ENCODE measurements around the gene KCNMA1. TPM values are rescaled to one million over a fixed set of nuclear protein-coding genes. Genes with fewer than 3 reads are reported as not detected.

KCNMA1 gene
- total RNA-seq, 1 experiment from 2014 or later: 31.3 TPM

GRCh38 chr10:77186936-77187335 is 450.7 kb downstream of the KCNMA1 start:
- Histone ChIP-seq H3K4me3 (ENCODE audit: low read length) (no peak overlapping the region), H3K79me2 (ENCODE audit: low read length) (no peaks in the 10 kb centered on the region), H4K20me1 (ENCODE audit: insufficient read depth, low read depth, low read length) (0 out of 2 replicates have a peak, but pooled peaks cover 3% of the 10 kb centered on the region), H2AFZ (ENCODE audit: low read length) (no peak overlapping the region), H3K9me2 (replicated peaks; ENCODE audit: insufficient read depth, low read length) (no peaks in the 10 kb centered on the region), H3K4me2 (ENCODE audit: low read depth, low read length, poor library complexity, severe bottlenecking) (no peak overlapping the region), H3K9ac (ENCODE audit: low read length) (no peak overlapping the region), H3K27ac (ENCODE audit: low read length) (no peak overlapping the region), H3K27me3 (ENCODE audit: low read length) (no peaks in the 10 kb centered on the region), H3K9me3 (ENCODE audit: low read length) (no peaks in the 10 kb centered on the region), H3K36me3 (ENCODE audit: insufficient read depth, low read length) (no peaks in the 10 kb centered on the region), H3K4me1 (ENCODE audit: low read length) (no peaks in the 10 kb centered on the region)
- no peak for DNase-seq

GRCh38 chr10:77185696-77186095 is 451.9 kb downstream of the KCNMA1 start:
- Histone ChIP-seq H3K4me2 (ENCODE audit: low read depth, low read length, poor library complexity, severe bottlenecking) (no peak overlapping the region), H3K79me2 (ENCODE audit: low read length) (no peaks in the 10 kb centered on the region), H3K4me1 (ENCODE audit: low read length) (no peaks in the 10 kb centered on the region), H3K36me3 (ENCODE audit: insufficient read depth, low read length) (no peaks in the 10 kb centered on the region), H4K20me1 (ENCODE audit: insufficient read depth, low read depth, low read length) (0 out of 2 replicates have a peak, but pooled peaks cover 3% of the 10 kb centered on the region), H3K4me3 (ENCODE audit: low read length) (no peak overlapping the region), H3K27ac (ENCODE audit: low read length) (no peak overlapping the region), H3K27me3 (ENCODE audit: low read length) (no peaks in the 10 kb centered on the region), H3K9ac (ENCODE audit: low read length) (no peak overlapping the region), H3K9me2 (replicated peaks; ENCODE audit: insufficient read depth, low read length) (no peaks in the 10 kb centered on the region), H2AFZ (ENCODE audit: low read length) (no peak overlapping the region), H3K9me3 (ENCODE audit: low read length) (no peaks in the 10 kb centered on the region)
- no peak for DNase-seq

GRCh38 chr10:77182803-77183202 is 454.8 kb downstream of the KCNMA1 start:
- no peak overlapping the region for H3K4me2 ChIP-seq (ENCODE audit: low read depth, low read length, poor library complexity, severe bottlenecking)
- no peak overlapping the region for H3K27ac ChIP-seq (ENCODE audit: low read length)
- H3K9me3 ChIP-seq (ENCODE audit: low read length): no peaks in the 10 kb centered on the region

GRCh38 chr10:77180794-77181193 is 456.8 kb downstream of the KCNMA1 start:
- Histone ChIP-seq H3K27ac (ENCODE audit: low read length) (no peak overlapping the region), H2AFZ (ENCODE audit: low read length) (no peak overlapping the region), H3K4me3 (ENCODE audit: low read length) (no peak overlapping the region), H3K4me2 (ENCODE audit: low read depth, low read length, poor library complexity, severe bottlenecking) (no peak overlapping the region), H3K79me2 (ENCODE audit: low read length) (no peaks in the 10 kb centered on the region), H3K9me2 (replicated peaks; ENCODE audit: insufficient read depth, low read length) (no peaks in the 10 kb centered on the region), H3K27me3 (ENCODE audit: low read length) (no peaks in the 10 kb centered on the region), H4K20me1 (ENCODE audit: insufficient read depth, low read depth, low read length) (0 out of 2 replicates have a peak, but pooled peaks cover 3% of the 10 kb centered on the region), H3K4me1 (ENCODE audit: low read length) (no peaks in the 10 kb centered on the region), H3K9me3 (ENCODE audit: low read length) (no peaks in the 10 kb centered on the region), H3K36me3 (ENCODE audit: insufficient read depth, low read length) (no peaks in the 10 kb centered on the region), H3K9ac (ENCODE audit: low read length) (no peak overlapping the region)
- DNase-seq: no peak

More at GRCh38 chr10:77182803-77183202, 454.8 kb downstream of the KCNMA1 start:
- Histone ChIP-seq H3K79me2 (ENCODE audit: low read length) (no peaks in the 10 kb centered on the region), H2AFZ (ENCODE audit: low read length) (no peak overlapping the region), H3K9me2 (replicated peaks; ENCODE audit: insufficient read depth, low read length) (no peaks in the 10 kb centered on the region), H3K4me1 (ENCODE audit: low read length) (no peaks in the 10 kb centered on the region), H3K27me3 (ENCODE audit: low read length) (no peaks in the 10 kb centered on the region), H3K4me3 (ENCODE audit: low read length) (no peak overlapping the region), H4K20me1 (ENCODE audit: insufficient read depth, low read depth, low read length) (0 out of 2 replicates have a peak, but pooled peaks cover 3% of the 10 kb centered on the region), H3K9ac (ENCODE audit: low read length) (no peak overlapping the region), H3K36me3 (ENCODE audit: insufficient read depth, low read length) (no peaks in the 10 kb centered on the region)
- no peak for DNase-seq

GRCh38 chr10:77180104-77180503 is 457.5 kb downstream of the KCNMA1 start:
- H3K4me1 ChIP-seq (ENCODE audit: low read length): no peaks in the 10 kb centered on the region
- no peak overlapping the region for H3K4me2 ChIP-seq (ENCODE audit: low read depth, low read length, poor library complexity, severe bottlenecking)
- H3K9me3 ChIP-seq (ENCODE audit: low read length): no peaks in the 10 kb centered on the region
- no peak overlapping the region for H3K9ac ChIP-seq (ENCODE audit: low read length)
- 0 out of 2 replicates have a peak, but pooled peaks cover 3% of the 10 kb centered on the region for H4K20me1 ChIP-seq (ENCODE audit: insufficient read depth, low read depth, low read length)
- no peak overlapping the region for H3K4me3 ChIP-seq (ENCODE audit: low read length)
- no peak for DNase-seq
- H3K27ac ChIP-seq (ENCODE audit: low read length): no peak overlapping the region
- no peaks in the 10 kb centered on the region for H3K79me2 ChIP-seq (ENCODE audit: low read length)
- no peaks in the 10 kb centered on the region for H3K36me3 ChIP-seq (ENCODE audit: insufficient read depth, low read length)
- H2AFZ ChIP-seq (ENCODE audit: low read length): no peak overlapping the region
- H3K9me2 ChIP-seq (replicated peaks; ENCODE audit: insufficient read depth, low read length): no peaks in the 10 kb centered on the region
- no peaks in the 10 kb centered on the region for H3K27me3 ChIP-seq (ENCODE audit: low read length)

GRCh38 chr10:77179015-77179695 is 458.5 kb downstream of the KCNMA1 start:
- no peaks in the 10 kb centered on the region for H3K79me2 ChIP-seq (ENCODE audit: low read length)
- H3K36me3 ChIP-seq (ENCODE audit: insufficient read depth, low read length): no peaks in the 10 kb centered on the region
- H3K9me2 ChIP-seq (replicated peaks; ENCODE audit: insufficient read depth, low read length): no peaks in the 10 kb centered on the region
- no peak overlapping the region for H3K9ac ChIP-seq (ENCODE audit: low read length)
- H3K4me2 ChIP-seq (ENCODE audit: low read depth, low read length, poor library complexity, severe bottlenecking): no peak overlapping the region
- no peaks in the 10 kb centered on the region for H3K9me3 ChIP-seq (ENCODE audit: low read length)
- H2AFZ ChIP-seq (ENCODE audit: low read length): no peak overlapping the region
- H3K27me3 ChIP-seq (ENCODE audit: low read length): no peaks in the 10 kb centered on the region
- no peak overlapping the region for H3K4me3 ChIP-seq (ENCODE audit: low read length)
- no peak overlapping the region for H3K27ac ChIP-seq (ENCODE audit: low read length)
- DNase-seq: no peak
- no peaks in the 10 kb centered on the region for H3K4me1 ChIP-seq (ENCODE audit: low read length)
- peaks cover 3% of the 10 kb centered on the region; the same call in 1 of the 2 replicates for H4K20me1 ChIP-seq (ENCODE audit: insufficient read depth, low read depth, low read length)

- Histone ChIP-seq H3K9ac (ENCODE audit: low read length) (no peak overlapping the region), H3K4me3 (ENCODE audit: low read length) (no peak overlapping the region), H2AFZ (ENCODE audit: low read length) (no peak overlapping the region), H3K9me2 (replicated peaks; ENCODE audit: insufficient read depth, low read length) (no peaks in the 10 kb centered on the region), H3K79me2 (ENCODE audit: low read length) (no peaks in the 10 kb centered on the region), H3K27ac (ENCODE audit: low read length) (no peak overlapping the region), H3K4me1 (ENCODE audit: low read length) (no peaks in the 10 kb centered on the region), H3K36me3 (ENCODE audit: insufficient read depth, low read length) (no peaks in the 10 kb centered on the region), H3K9me3 (ENCODE audit: low read length) (no peaks in the 10 kb centered on the region), H4K20me1 (ENCODE audit: insufficient read depth, low read depth, low read length) (peaks cover 7% of the 10 kb centered on the region; the same call in 1 of the 2 replicates), H3K27me3 (ENCODE audit: low read length) (no peaks in the 10 kb centered on the region), H3K4me2 (ENCODE audit: low read depth, low read length, poor library complexity, severe bottlenecking) (no peak overlapping the region)
- DNase-seq: no peak
These were observed 460.0 kb downstream of the KCNMA1 start for GRCh38 chr10:77177589-77177988.

GRCh38 chr10:77177161-77177560 is 460.4 kb downstream of the KCNMA1 start:
- H3K9me2 ChIP-seq (replicated peaks; ENCODE audit: insufficient read depth, low read length): no peaks in the 10 kb centered on the region
- H3K4me2 ChIP-seq (ENCODE audit: low read depth, low read length, poor library complexity, severe bottlenecking): no peak overlapping the region
- no peak overlapping the region for H3K9ac ChIP-seq (ENCODE audit: low read length)
- no peak overlapping the region for H2AFZ ChIP-seq (ENCODE audit: low read length)
- H3K36me3 ChIP-seq (ENCODE audit: insufficient read depth, low read length): no peaks in the 10 kb centered on the region
- no peak overlapping the region for H3K4me3 ChIP-seq (ENCODE audit: low read length)
- no peaks in the 10 kb centered on the region for H3K79me2 ChIP-seq (ENCODE audit: low read length)
- no peak for DNase-seq
- no peaks in the 10 kb centered on the region for H3K4me1 ChIP-seq (ENCODE audit: low read length)
- H3K27me3 ChIP-seq (ENCODE audit: low read length): no peaks in the 10 kb centered on the region
- H3K9me3 ChIP-seq (ENCODE audit: low read length): no peaks in the 10 kb centered on the region
- peaks cover 7% of the 10 kb centered on the region; the same call in 1 of the 2 replicates for H4K20me1 ChIP-seq (ENCODE audit: insufficient read depth, low read depth, low read length)
- no peak overlapping the region for H3K27ac ChIP-seq (ENCODE audit: low read length)
